Measurements from ENCODE around the gene ZNF319.

Gene ZNF319

DNA sequence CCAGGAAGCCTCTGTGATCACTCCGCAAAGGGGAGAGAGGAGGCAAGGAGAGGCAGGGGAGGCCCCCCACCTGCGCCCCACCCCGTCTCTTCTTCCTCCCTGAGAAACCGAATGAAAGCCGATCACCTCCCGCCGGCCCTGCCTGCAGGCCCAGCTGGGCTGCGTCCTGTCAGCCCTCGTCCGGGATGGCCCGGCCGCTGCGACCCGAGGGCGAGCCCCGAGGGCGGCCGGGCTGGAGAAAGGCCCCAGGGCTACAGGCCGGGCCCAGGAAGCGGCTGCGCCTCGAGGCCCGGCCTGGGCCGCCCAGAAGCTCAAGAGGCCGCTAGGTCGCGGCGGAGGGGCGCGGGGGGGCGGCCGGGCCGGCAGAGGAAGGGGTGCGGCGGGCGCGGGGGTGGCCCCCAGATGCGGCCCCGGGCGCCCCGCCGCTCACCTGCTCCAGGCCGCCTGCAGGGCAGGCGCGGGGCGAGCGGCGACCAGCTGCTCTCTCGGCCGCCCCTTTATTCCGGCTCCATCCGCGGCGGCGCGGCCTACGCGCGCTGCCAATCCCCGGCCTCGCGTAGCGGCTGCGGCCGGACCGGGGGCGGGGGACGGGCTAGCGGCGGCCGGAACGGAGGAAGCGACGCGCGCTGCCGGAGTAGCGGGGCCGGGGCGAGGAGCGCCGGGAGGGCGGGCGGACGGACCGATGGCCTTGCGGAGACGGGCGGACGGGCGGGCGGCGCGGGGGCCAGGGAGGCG, at the start of gene ZNF319:
TSS of gene ZNF319 (minus strand) at position 702 of the 735 bp plus-strand sequence. CDS start 2,407 bp downstream, outside the sequence.
- Histone ChIP-seq H3K36me3 (ENCODE audit: insufficient read depth, low read length) (peaks cover 2% of the 10 kb centered on the region; the same call in 1 of the 2 replicates), H3K4me1 (ENCODE audit: control insufficient read depth, insufficient read depth, low read length, unreplicated experiment) (peaks cover 40% of the 10 kb centered on the region), H3K27ac (ENCODE audit: low read depth, low read length) (peak within 1 kb of the TSS; percentile 20; the same call in 1 of the 2 replicates), H3K27me3 (ENCODE audit: insufficient read depth, low read length) (no peaks in the 10 kb centered on the region), H3K79me2 (ENCODE audit: control insufficient read depth, insufficient read depth, low read length, unreplicated experiment) (peaks cover 32% of the 10 kb centered on the region), H2AFZ (ENCODE audit: low read length, unreplicated experiment) (peak within 1 kb of the TSS; percentile 85), H3K4me3 (ENCODE audit: low read depth, low read length) (peak within 1 kb of the TSS; percentile 94)

DNA sequence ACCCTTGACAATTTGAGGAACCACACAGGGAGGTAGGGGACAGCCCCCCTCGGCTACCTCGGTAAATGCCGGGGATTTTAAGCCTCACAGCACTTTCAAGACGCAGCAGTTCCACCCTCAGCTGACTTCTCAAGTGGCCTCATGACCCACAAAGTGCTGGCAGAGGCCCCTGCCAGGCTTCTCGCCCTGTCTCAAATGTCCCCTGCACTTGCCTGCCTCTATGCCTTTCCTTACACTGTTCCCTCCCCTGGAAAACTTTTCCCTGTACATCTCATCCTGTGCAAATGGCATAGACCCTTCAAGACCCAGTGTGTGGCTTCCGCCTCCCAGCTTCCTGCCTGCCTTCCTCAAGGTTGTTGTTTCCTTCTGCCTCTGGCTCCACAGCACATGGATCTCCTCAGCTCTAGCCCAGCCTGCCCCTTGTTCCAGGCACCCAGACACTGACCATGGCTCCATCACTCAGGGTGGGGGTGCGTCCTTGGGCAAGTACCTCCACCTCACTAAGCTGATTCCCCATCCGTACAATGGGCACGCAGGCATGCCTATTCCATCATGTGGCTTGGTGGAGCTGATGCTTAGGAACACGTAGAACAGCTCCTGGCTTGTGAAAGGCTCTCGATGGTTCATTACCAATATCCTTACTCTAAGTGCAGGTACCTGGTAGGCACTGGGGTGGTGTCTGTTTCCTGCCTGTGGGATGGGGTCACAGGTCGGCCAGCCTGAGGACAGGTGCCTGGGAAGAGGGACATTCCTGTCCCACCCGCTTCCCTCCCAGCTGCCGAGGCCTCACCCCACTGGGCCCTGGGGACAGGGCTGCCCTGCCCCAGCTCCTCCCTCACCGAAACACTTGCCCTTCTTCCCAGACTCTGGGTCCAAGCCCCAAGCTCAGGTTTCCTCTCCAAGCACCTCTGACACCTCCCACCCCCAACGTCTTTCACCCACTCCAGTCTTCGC, 49.0 kb upstream of the ZNF319 start:
- no peak overlapping the region for H3K4me3 ChIP-seq (ENCODE audit: low read depth, low read length)
- H3K36me3 ChIP-seq (ENCODE audit: insufficient read depth, low read length) = no peaks in the 10 kb centered on the region
- no peaks in the 10 kb centered on the region for H3K79me2 ChIP-seq (ENCODE audit: control insufficient read depth, insufficient read depth, low read length, unreplicated experiment)
- no peaks in the 10 kb centered on the region for H3K4me1 ChIP-seq (ENCODE audit: control insufficient read depth, insufficient read depth, low read length, unreplicated experiment)
- H3K27me3 ChIP-seq (ENCODE audit: insufficient read depth, low read length) = no peaks in the 10 kb centered on the region
- no peak overlapping the region for H3K27ac ChIP-seq (ENCODE audit: low read depth, low read length)
- no peak overlapping the region for H2AFZ ChIP-seq (ENCODE audit: low read length, unreplicated experiment)

DNA sequence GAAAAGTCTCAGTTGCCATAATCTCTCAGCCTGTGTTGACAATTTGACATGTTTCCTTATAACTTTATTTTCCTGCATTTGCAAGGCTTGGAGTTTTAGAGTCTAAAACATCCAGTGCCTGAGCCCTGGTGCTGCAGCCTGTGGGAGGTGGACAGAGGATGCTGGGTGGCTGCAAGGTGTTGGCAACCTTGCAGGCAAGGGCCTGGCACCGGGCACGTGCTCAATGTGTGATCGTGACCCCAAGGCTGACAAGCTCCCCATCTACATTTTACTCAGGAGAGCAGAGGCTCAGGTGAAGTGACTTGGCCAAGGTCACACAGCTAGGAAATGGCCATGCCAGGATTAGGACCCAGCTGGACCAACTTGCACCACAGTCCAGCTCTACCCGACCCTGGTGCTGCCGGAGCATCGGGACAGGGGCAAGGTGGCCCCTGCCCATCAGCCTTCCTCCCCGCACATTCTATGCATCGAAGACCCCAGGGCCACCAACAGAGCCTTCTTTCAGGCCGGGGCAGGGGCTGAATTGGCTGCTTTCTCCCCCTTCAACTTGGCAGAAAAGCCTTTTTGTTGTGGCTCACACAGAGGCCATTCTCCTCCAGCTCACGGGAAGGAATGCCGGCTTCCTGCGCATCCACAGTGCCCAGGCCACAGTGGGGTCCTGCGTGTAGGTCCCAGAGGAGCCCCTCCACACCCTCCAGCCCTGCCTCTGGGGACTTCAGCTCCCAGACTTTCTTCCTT, 48.2 kb upstream of the ZNF319 start:
- H3K79me2 ChIP-seq (ENCODE audit: control insufficient read depth, insufficient read depth, low read length, unreplicated experiment) = no peaks in the 10 kb centered on the region
- H3K36me3 ChIP-seq (ENCODE audit: insufficient read depth, low read length) = no peaks in the 10 kb centered on the region
- no peak overlapping the region for H3K4me3 ChIP-seq (ENCODE audit: low read depth, low read length)
- H3K4me1 ChIP-seq (ENCODE audit: control insufficient read depth, insufficient read depth, low read length, unreplicated experiment) = no peaks in the 10 kb centered on the region
- H2AFZ ChIP-seq (ENCODE audit: low read length, unreplicated experiment) = no peak overlapping the region
- H3K27ac ChIP-seq (ENCODE audit: low read depth, low read length) = no peak overlapping the region
- H3K27me3 ChIP-seq (ENCODE audit: insufficient read depth, low read length) = no peaks in the 10 kb centered on the region

DNA sequence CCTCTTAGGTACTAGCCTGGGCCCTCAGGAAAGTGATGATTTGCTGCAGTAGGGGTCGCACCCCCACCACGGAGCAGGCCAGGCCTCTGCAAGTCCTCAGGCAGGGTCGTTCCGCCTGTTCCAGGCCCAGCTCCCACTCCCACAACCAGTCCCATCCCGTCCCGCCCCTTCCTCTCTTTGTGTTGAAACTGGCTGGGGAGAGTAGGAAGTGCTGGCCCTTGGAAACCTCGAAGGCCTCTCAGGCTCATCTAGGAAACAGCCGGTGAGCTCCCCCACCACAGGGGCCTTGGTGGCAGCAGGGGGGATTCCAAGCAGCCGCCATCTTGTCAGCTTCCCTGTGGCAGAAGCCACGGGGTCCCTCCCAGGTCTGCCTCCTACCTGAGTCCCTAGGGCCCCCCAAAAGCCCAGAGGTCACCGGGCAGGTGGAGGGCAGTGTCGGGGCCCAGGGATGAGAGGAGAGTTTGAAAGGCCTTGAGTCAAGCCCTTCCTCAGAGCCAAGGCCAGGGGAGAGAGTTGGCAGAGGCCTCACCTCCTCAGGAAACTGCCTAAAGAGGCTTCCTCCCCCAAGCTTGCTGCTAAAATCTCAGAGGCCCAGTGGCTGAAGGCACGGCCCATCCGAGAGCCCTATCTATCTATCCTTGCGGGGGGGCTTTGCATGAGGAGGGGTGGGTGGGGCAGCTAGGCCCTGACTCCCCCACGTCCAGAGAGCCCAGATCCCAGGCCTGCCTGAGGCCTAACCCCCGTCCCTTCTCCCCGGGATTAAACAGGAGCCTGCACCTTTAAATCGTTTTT, 47.3 kb upstream of the ZNF319 start:
- Histone ChIP-seq H3K79me2 (ENCODE audit: control insufficient read depth, insufficient read depth, low read length, unreplicated experiment) (no peaks in the 10 kb centered on the region), H3K36me3 (ENCODE audit: insufficient read depth, low read length) (no peaks in the 10 kb centered on the region), H3K27me3 (ENCODE audit: insufficient read depth, low read length) (no peaks in the 10 kb centered on the region), H3K4me3 (ENCODE audit: low read depth, low read length) (no peak overlapping the region), H3K4me1 (ENCODE audit: control insufficient read depth, insufficient read depth, low read length, unreplicated experiment) (no peaks in the 10 kb centered on the region), H2AFZ (ENCODE audit: low read length, unreplicated experiment) (no peak overlapping the region), H3K27ac (ENCODE audit: low read depth, low read length) (no peak overlapping the region)

DNA sequence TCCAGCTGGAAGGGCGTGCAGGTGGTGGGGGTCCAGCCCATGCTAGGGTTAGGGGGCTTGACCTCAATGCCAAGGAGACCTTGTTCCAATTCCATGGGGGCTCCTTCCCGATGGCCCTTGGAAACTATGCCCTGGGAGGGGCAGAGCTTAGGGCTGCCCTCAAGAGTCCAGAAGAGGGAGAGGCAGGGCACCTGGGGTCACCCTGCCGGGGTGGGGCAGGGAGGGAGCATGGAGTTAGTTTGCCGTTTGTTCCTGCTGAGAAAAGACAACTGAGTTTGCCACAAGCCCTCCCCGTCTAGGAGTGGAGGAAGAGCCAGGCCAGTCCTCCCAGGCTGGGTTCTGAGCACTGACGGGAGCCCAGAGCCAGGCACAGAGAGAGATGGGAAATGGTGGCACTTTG, 46.5 kb upstream of the ZNF319 start:
- Histone ChIP-seq H3K4me1 (ENCODE audit: control insufficient read depth, insufficient read depth, low read length, unreplicated experiment) (no peaks in the 10 kb centered on the region), H3K27me3 (ENCODE audit: insufficient read depth, low read length) (no peaks in the 10 kb centered on the region), H3K27ac (ENCODE audit: low read depth, low read length) (no peak overlapping the region), H3K4me3 (ENCODE audit: low read depth, low read length) (no peak overlapping the region), H2AFZ (ENCODE audit: low read length, unreplicated experiment) (no peak overlapping the region), H3K36me3 (ENCODE audit: insufficient read depth, low read length) (no peaks in the 10 kb centered on the region), H3K79me2 (ENCODE audit: control insufficient read depth, insufficient read depth, low read length, unreplicated experiment) (no peaks in the 10 kb centered on the region)

DNA sequence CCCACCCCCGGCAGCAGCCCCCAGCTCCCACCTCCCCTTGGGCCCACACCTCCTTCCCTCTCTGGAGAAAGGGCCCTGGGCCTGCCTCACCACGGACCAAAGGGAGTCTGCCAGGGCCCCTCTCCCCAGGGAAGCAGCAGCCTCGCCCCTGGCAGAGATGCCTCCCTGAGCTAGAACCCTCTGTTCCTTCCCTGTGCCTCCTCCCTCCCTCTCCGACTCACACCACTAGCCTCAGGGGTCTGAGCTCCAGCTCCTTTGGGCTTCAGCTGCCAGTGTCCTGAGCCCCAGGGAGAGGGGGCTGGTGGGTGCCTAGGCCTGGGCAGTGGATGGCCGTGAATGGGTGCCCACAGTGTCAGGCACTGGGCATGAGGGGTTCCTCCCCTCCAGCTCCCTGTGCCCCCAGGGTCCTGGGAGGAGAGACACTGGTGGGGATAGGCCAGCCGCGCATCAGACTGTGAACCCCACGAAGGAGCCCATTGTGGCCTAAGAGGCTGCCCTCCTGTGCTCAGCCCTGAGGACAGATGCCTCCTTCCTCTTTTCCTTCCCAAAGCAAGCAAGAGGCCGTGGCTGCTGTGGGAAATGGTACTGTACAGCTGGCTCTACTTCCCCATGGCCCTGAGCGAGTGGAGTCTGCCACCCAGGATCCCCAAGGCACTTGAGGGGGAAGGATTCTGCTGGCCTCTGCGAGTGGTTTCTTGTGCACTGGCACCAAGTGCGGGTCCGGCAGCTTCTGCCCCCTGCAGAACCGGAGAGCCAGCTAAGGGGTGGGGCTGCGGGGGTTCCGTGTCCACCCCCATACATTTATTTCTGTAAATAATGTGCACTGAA, 45.8 kb upstream of the ZNF319 start:
- no peak overlapping the region for H3K4me3 ChIP-seq (ENCODE audit: low read depth, low read length)
- H3K79me2 ChIP-seq (ENCODE audit: control insufficient read depth, insufficient read depth, low read length, unreplicated experiment) = no peaks in the 10 kb centered on the region
- H3K36me3 ChIP-seq (ENCODE audit: insufficient read depth, low read length) = no peaks in the 10 kb centered on the region
- no peaks in the 10 kb centered on the region for H3K4me1 ChIP-seq (ENCODE audit: control insufficient read depth, insufficient read depth, low read length, unreplicated experiment)
- no peaks in the 10 kb centered on the region for H3K27me3 ChIP-seq (ENCODE audit: insufficient read depth, low read length)
- no peak overlapping the region for H3K27ac ChIP-seq (ENCODE audit: low read depth, low read length)
- no peak overlapping the region for H2AFZ ChIP-seq (ENCODE audit: low read length, unreplicated experiment)

DNA sequence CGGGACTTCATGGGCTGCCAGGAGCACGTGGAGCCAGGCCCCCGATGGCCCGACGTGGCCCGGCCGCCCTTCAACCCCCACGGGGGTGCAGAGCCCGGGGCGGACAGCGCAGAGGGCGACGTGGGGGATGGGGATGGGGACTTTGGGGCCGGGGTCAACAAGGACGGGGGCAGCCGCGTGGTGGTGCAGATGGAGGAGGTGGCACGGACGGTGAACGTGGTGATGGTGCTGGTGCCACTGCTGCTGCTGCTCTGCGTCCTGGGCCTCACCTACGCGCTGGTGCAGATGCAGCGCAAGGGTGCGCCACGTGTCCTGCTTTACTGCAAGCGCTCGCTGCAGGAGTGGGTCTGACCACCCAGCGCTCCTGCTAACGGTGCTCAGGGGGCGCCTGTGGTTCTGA, 44.6 kb upstream of the ZNF319 start:
- Histone ChIP-seq H3K27ac (ENCODE audit: low read depth, low read length) (no peak overlapping the region), H2AFZ (ENCODE audit: low read length, unreplicated experiment) (no peak overlapping the region), H3K79me2 (ENCODE audit: control insufficient read depth, insufficient read depth, low read length, unreplicated experiment) (no peaks in the 10 kb centered on the region), H3K27me3 (ENCODE audit: insufficient read depth, low read length) (no peaks in the 10 kb centered on the region), H3K4me1 (ENCODE audit: control insufficient read depth, insufficient read depth, low read length, unreplicated experiment) (no peaks in the 10 kb centered on the region), H3K4me3 (ENCODE audit: low read depth, low read length) (no peak overlapping the region), H3K36me3 (ENCODE audit: insufficient read depth, low read length) (no peaks in the 10 kb centered on the region)

DNA sequence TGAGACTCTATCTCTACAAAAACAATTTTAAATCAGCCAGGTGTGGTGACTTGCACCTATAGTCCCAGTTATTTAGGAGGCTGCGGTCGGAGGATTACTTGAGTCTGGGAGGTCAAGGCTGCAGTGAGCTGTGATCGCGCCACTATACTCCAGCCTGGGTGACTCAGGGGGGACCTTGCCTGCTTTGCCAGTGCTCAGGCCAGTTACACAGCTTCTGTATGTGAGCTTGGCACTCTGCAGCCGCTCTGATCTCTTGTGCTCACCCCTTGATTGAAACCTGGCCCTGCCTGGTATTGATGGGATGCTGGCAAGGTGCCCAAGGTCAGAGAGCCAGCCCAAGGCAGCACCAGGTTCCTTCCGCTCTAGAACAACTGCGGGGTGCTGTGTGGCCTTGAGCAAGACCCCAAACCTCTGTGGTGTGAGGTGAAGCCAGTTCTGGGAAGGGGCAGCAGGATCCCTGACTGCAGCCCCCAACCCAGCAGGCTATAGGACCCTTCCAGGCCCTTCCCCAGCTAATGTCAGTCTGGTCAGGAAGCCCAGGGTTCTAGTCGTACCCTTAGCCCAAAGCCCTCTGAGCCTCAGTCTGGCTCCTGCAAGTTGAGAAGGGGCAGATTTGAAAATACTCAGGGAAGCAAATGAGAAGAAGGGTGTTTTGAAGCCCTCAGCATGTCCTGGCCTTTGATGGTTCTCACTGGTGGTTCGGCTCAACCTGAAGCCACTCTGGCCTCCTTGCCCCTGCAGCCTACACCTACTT, 44.0 kb upstream of the ZNF319 start:
- H3K4me1 ChIP-seq (ENCODE audit: control insufficient read depth, insufficient read depth, low read length, unreplicated experiment) = no peaks in the 10 kb centered on the region
- H2AFZ ChIP-seq (ENCODE audit: low read length, unreplicated experiment) = no peak overlapping the region
- H3K27me3 ChIP-seq (ENCODE audit: insufficient read depth, low read length) = no peaks in the 10 kb centered on the region
- no peak overlapping the region for H3K4me3 ChIP-seq (ENCODE audit: low read depth, low read length)
- no peaks in the 10 kb centered on the region for H3K79me2 ChIP-seq (ENCODE audit: control insufficient read depth, insufficient read depth, low read length, unreplicated experiment)
- H3K36me3 ChIP-seq (ENCODE audit: insufficient read depth, low read length) = no peaks in the 10 kb centered on the region
- H3K27ac ChIP-seq (ENCODE audit: low read depth, low read length) = no peak overlapping the region

DNA sequence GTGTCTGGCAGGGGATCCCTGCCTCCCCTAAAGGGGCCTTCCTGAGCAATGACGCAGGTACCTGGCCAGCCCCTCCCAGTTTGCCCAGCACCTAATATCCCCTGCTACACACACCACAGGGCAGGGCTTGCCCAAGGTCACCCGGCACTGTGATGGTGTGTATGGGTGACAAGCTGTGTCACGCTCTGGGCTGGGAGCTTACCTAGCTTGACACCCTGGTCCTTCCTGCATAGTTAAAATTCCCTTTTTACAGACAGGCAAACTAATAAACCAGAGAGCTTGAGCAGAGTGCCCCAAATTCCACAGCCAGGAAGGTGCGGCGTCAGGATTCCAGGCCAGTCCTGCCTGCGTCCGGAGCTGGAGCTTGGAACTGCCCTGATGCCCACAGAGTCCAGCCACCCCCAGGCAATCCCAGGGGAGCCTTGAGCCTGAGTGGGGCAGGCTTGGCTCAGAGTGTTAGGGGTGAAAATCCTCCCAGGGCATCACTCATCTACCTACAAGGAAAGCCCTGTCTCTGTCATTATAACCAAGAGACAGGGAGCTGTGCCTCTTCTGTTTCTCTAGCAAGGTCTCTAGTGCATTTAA, 43.2 kb upstream of the ZNF319 start:
- Histone ChIP-seq H3K4me1 (ENCODE audit: control insufficient read depth, insufficient read depth, low read length, unreplicated experiment) (no peaks in the 10 kb centered on the region), H3K4me3 (ENCODE audit: low read depth, low read length) (no peak overlapping the region), H3K79me2 (ENCODE audit: control insufficient read depth, insufficient read depth, low read length, unreplicated experiment) (no peaks in the 10 kb centered on the region), H3K27me3 (ENCODE audit: insufficient read depth, low read length) (no peaks in the 10 kb centered on the region), H3K27ac (ENCODE audit: low read depth, low read length) (no peak overlapping the region), H3K36me3 (ENCODE audit: insufficient read depth, low read length) (no peaks in the 10 kb centered on the region), H2AFZ (ENCODE audit: low read length, unreplicated experiment) (no peak overlapping the region)
